22Rv1 (cell line): Measurements from ENCODE around the gene XKR8.
A peak's percentile ranks its signal among the peaks of the same experiment; 100 is the strongest.

Experiments used
- ZFX ChIP-seq: fragments of 450-650 bp; IDR thresholded peaks from 2 replicates; pipeline ENCODE4 v1.6.1; 2017; ENCODE audit warnings: antibody characterized with exemption, borderline replicate concordance
- TF ChIP-seq, protein P1 (sequence below): fragments of 450-650 bp; IDR thresholded peaks from 2 replicates; pipeline ENCODE4 v1.5.1; 2017; ENCODE audit warnings: mild to moderate bottlenecking

DNA sequence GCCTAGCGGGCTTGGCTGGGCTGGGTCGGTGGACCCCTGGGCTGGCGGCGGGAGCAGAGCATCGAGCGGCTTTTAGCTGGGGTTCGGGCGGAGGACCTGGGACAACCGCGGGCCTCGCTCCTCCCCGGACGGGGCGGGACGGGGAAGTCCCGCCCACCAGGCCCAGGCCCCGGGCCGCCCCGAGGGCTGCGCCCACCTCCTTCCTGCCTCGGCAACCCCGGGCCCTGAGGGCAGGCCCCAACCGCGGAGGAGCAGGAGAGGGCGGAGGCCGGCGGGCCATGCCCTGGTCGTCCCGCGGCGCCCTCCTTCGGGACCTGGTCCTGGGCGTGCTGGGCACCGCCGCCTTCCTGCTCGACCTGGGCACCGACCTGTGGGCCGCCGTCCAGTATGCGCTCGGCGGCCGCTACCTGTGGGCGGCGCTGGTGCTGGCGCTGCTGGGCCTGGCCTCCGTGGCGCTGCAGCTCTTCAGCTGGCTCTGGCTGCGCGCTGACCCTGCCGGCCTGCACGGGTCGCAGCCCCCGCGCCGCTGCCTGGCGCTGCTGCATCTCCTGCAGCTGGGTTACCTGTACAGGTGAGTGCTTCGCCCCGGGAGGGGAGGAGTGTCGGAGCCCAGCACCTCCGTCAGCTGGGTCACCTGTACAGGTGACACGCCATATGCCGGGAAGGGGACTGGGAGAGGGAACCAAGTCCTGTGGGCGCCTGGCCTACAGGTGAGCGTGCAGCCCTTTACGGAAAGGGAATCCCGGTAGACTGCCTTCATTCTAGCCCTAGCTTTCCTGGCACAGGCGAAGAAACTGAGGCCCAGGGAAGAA, at the start of gene XKR8:
- TF ChIP-seq, protein P1, sequence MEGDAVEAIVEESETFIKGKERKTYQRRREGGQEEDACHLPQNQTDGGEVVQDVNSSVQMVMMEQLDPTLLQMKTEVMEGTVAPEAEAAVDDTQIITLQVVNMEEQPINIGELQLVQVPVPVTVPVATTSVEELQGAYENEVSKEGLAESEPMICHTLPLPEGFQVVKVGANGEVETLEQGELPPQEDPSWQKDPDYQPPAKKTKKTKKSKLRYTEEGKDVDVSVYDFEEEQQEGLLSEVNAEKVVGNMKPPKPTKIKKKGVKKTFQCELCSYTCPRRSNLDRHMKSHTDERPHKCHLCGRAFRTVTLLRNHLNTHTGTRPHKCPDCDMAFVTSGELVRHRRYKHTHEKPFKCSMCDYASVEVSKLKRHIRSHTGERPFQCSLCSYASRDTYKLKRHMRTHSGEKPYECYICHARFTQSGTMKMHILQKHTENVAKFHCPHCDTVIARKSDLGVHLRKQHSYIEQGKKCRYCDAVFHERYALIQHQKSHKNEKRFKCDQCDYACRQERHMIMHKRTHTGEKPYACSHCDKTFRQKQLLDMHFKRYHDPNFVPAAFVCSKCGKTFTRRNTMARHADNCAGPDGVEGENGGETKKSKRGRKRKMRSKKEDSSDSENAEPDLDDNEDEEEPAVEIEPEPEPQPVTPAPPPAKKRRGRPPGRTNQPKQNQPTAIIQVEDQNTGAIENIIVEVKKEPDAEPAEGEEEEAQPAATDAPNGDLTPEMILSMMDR, result peak; percentile 94
- no peak for TF ChIP-seq ZFX
